NCI-H2171 (cell line): Measurements from ENCODE around the gene LEFTY1.

Experiments used
- DNase-seq: peaks from one replicate; lab custom pipeline; 2025; lab: John Stamatoyannopoulos, UW

LEFTY1 gene

DNA sequence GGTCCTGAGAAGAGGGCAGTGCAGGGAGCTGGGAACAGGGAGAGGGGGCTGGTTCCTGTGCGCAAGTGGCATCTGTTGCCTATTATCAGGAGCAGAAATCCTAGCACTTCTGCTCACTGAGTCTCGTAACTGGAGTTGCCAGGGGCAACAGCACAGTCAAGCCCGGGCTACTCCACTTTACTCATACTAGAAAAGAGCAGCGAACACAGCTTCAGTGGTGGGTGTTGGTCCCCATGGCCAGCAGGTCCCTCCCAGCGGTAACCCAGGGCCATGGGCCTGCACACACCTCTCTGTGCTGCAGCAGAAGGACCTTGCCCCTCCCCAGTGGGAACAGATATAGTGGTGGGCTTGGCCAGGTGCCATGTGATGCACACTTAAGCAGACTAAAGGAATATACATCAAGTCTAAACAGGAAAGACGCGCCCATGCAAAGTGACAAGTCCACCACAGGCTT is 26.6 kb upstream of the LEFTY1 start:
- peak; percentile 80 for DNase-seq

DNA sequence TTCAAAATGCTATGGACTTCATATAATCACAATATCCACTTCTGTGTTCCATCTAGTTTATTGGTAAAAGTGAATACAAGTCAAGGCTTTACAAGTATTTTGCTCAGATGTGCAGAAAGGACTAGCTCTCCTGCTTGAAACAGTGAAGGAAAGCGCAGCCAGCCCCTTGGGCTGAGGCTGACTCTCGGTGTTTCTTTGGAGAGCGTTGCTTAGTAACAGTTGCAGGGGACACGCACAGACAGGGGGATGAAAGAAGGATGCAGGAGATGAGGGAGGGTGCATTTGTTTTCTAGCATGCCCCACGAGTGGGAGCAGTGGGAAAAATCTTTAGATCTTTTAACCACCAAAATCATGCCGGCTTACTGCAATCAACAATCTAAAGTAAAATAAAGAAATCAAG is 26.0 kb upstream of the LEFTY1 start:
- DNase-seq, result peak; percentile 19

DNA sequence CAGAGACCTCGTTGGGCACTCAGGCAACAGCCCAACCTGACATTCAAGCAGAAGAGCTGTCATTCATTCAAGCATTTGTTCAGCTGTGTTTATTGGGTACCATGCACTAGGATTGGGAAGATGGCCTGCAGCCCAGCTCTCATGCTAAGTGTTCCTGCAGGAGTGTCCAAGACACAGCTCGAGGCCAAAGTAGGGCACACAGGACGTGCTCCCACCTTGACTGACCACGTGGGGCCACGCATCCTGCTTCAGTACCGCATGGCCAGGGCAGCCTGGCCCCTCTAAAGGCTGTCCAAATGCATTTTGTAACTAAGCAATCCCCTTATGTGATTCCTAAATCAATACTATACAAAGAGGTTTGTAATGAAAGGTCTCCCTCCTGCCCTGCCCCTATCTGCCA is 25.4 kb upstream of the LEFTY1 start:
- no peak for DNase-seq

DNA sequence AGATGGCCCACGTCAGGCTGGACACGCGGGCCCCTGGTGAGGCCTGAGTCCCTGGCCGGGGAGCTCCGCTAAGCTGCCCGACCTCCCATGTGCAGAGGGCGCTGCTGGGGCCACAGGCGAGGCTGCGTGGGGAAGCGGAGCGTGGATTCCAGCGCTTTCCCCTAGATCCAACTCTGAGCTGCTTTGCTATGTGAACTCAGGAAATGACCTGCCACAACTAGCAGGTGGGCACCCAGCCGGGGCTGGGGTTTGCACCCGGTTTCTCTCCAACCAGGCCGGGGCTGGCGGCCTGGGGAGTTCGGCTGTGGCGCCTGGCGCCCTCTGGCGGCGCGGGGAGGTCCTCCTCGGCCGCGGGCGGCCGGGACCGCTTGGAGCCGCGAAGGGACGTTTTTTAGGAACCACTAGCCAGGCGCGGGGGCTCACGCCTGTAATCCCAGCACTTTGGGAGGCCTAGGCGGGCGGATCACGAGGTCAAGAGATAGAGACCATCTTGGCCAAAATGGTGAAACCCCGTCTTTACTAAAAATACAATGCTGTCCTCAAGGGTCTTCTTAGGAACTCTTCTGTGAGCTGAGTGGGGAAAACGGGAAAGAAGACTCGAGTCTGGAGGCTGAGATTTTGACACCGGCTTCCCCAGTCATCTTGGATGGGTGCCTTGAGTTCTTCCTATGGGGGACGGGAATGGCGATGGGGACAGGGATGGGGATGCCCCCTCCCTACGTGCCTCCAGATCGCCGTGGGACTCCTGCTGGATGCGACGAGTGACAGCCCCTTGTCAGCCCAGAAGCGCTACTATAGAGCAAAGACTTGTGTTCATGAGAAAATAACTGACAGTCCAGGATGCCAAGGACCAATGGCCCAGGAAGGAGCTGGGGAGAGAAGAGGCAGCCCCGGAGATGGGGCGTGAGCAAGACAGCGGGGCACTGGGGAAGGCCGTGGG is 22.5 kb upstream of the LEFTY1 start:
- no peak for DNase-seq

DNA sequence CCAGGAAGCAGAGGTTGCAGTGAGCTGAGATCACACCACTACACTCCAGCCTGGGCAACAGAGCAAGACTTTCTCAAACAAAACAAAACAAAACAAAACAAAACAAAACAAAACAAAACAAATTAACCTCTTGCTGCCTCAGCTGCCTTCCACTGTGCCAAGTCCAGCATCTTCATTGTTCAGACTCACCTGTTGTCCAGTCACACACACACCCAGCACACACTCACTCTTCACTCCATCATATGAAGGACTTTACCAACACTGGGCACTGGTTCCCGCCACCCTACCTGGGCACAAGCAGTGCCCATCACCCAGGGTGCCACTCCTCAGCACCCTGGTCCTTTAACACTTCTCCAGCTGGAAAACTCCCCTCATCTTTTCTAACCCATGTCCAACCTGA is 20.5 kb upstream of the LEFTY1 start:
- no peak for DNase-seq

DNA sequence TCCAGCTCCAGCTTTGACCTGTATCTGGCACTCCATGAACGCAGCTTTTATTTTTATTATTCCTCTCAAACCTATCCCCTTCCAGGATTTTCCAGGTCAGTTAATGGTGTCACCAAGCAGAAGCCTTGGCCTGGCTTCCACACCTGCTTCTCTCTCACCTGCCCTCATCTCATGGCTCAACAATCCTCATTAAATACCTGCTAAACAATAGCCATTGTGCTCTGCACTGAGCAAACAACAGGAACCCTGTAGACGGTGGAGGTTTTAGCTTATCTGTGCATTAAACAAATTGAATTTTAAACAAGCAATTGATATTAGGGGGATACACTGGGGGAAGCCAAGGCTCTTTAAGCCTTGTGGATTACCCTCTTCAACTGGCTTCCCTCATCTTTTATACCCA is 19.8 kb upstream of the LEFTY1 start:
- DNase-seq, result no peak

DNA sequence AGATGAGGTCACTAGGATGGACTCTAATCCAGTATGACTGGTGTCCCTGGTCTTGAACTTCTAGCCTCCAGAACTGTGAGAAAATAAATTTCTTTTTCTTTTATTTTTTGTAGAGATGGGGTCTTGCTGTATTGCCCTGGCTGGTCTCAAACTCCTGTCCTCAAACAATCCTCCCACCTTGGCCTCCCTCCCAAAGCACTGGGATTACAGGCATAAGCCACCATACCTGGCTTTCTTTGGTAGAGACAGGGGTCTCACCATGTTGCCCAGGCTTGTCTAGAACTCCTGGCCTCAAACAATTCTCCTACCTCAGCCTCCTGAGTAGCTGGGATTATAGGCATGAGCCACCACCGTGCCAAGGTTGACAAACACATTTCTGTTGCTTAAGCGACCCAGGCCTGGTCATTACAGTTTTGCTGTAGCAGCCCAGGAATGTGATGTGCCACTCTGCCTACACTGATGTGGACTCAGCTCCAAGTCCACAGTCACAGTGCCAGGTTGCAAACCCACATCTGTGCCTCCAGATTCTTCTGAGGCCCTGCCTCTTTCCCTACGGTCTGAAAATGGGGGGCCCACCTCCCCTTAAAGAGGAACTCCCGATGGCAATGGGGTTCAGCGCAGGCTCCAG is 19.2 kb upstream of the LEFTY1 start:
- DNase-seq, result no peak

DNA sequence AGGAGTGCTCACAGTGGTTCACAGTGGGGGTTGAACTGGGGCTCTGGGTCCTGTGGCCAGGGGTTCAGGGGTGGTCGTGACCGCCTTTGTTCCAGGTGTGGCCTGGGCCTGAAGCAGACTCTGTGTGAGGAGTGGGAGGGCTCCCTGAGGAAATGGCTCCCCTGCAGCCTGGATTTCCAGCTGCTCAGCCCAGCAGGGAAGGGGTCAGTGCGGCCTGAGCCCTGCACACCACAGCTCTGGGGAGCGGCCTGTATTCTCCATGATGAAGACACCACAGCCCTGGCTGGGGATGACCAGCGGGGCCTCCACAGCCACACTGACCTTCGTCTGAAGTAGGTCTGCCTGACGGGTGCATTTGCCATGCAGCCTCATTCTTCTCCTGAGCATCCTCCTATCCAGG is 18.4 kb upstream of the LEFTY1 start:
- DNase-seq, result no peak

DNA sequence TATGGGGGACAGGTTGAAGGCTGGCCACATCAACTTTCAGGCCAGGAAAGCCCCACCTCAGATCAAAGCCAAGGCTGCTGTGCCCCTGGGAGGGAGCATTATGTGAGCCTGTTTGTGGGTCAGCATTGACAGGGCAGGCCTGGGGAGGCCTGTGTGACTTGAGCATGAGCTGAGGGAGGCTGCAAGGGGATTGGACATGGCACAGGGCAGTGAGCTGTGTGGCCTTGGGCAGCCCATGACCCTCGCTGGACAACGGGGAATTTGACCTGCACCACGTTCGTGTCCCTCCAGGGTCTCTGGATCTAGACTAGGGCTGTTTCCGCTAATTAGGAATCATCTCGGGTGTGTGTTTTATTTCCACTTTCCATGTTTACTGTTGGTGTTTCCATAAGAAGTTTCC is 17.5 kb upstream of the LEFTY1 start:
- no peak for DNase-seq

DNA sequence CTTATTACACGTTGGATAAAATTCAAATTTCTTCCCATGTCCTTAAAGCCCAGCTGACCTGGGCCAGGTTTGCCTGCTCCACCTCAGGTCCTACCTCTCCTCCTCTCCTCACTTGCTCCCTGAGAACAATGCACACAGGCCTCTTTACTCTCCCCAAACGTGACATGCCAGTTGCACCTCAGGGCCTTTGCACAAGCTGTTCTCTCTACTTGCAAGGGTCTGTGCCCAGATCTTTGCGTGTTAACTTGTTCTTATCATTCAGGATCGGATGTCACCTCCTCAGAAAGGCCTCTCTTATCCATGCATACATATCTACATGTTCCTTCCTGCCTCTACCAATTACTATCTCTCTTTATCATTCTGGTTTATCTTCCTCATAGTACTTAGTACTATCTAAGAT is 14.7 kb upstream of the LEFTY1 start:
- DNase-seq, result no peak

DNA sequence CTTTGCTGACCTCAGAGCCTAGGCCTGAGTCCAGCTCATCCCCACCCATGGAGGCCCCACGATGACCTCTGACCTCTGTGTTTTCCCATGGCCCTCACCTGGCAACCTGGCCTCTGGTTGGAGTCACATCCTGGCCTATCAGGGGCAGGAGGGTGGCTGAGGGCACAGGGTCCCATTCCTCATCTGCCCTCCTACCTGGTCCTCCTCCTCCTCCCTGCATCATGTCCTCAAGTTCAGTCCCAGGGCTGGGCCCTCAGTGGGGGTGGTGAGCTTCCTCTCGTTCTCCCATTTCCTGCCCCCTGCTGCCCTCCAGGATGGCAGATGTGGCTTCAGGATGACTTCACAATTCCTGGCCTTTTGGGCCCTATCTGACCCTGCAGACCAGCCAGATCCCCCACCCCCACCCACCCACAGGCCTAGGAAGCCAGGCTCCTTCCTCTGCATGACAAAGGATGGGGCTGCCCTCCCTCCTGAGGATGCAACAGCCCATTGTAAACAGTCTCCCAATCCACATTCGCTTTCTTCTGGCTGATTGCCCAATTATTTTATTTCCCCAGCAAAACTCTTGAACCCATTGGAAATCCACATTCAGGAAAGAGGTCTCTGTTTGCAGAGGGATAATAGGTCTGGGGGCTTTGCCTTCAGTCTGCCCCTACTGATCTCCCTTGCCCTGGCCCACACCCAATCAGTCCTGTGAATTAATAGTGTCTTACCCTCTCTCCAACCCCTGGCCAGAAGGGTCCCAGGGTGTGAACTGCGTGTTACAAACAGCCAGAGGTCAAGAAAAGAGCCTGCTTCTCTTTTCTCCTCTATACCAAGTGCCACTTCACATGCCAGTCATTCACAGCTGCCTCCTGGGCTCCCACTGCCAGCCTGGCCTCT is 10.3 kb upstream of the LEFTY1 start:
- no peak for DNase-seq

DNA sequence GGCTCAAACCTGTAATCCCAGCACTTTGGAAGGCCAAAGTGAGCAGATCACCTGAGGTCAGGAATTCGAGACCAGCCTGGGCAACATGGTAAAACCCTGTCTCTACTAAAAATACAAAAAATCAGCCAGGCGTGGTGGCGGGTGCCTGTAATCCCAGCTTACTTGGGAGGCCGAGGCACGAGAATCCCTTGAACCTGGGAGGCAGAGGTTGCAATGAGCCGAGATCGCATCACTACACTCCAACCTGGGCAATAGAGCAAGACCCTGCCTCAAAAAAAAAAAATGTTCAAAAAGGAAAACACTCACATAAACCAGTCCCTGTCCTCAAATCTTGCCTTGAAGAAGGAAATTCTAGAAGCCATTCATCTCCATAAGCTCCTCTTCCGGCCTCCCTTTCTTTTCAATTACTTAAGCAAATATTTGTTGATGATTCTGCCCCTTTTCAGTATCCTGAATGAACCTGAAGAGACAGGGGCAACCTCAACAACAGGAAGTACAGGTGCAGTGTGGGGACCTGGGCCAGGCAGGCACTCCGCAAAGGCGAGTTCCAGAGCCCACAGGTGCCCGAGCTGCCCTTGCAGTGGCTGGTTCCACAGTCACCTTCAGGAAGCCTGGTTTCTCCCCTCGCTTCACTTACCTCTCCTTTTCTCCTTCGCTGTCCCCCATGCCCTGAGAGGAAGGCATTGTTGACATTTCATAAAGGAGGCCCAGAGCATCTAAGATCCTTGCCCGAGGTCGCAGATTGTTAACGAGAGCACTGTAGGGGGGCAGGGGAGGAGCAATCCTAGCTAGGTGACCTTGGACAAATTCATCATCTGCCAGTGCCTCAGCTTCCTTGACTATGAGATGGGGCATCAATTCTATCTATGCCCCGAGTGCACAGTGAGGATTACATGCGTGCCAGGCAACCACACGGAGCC is 8.9 kb upstream of the LEFTY1 start:
- no peak for DNase-seq

DNA sequence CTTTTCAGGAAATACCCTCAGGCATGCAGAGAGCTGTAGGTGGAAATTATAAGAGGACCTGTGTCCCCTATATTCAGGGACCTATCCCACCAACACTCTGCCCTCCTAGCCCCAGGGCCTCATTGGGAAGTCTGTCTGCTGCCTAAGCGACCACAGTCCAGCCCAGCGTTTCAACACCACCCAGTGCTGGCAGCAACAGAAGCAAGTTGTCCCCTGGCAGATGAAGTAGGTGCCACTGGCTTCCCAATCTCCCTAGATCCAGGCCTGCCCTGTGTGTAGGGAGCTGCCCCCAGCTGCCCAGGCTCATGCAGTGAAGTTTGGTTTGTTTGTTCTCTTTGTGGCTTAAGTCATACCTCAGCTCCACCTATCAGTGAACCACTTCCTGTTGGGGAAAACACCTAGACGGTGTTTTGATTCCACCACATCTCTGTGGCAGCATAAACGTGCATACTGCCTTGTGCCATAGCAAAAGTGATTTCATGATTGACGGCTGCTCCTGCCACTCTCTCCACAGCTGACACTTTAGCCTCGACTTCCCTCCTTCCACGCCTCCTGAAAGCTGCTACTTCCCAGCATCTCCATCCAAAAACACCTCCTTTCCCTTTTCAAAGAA is 8.1 kb upstream of the LEFTY1 start:
- DNase-seq, result no peak

DNA sequence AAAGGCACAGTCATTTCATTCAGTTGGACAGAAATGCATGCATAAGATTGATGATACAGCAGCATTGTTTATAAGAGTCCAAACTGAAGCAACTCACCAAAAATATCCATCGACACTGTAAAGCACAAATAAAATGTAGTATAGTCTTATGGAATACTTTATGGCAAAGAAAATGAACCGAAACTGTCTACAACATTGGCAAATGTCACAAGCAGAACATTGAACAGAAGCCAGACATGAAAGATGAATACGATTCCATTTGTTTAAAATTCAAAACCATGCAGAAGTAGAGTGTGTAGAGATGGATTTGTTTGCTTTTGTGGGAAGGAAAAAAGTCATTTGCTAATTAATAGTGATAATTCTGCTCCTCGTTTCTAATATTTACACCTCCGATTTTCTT is 7.5 kb upstream of the LEFTY1 start:
- DNase-seq, result no peak

DNA sequence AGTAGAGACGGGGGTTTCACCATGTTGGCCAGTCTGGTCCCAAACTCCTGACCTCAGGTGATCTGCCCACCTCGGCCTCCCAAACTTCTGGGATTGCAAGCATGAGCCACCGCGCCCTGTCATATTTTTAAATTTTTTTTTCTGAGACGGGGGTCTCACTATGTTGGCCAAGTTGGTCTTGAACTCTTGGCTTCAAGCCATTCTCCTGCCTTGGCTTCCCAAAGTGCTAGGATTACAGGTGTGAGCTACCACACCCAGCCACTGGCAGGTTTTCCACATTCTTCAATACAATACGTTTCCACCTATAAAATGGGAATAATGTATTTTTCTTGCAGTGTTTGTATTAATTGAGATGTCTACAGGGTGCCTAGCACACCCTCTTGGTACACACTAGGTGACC is 3.4 kb upstream of the LEFTY1 start:
- DNase-seq, result no peak

DNA sequence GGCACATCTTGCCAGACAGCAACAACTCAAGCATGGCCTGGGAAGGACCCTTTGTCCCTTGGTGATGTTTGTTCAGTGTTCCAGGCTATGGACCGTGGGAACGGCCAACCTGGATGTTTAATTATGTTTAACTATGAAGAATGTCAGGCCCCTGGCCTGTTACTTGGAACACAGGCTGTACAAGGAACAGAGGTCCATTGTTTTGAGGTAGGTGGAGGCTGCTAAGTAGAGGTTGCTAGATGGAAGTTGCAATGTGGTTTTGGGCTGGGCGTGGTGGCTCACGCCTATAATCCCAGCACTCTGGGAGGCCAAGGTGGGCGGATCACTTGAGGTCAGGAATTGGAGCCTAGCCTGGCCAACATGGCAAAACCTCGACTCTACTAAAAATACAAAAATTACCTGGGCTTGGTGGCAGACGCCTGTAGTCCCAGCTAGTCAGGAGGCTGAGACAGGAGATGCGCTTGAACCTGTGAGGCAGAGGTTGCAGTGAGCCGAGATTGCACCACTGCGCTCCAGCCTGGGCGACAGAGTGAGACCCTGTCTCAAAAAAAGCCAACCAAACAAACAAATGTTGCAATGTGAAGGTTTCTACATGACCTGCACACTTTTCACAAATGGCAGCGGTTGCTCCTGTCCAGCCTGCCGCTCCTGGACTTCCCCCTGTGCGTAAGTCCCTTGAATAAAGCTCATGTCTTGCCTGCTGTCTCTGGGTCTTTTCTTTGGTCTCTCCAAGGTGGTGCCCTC is 2.5 kb upstream of the LEFTY1 start:
- no peak for DNase-seq

DNA sequence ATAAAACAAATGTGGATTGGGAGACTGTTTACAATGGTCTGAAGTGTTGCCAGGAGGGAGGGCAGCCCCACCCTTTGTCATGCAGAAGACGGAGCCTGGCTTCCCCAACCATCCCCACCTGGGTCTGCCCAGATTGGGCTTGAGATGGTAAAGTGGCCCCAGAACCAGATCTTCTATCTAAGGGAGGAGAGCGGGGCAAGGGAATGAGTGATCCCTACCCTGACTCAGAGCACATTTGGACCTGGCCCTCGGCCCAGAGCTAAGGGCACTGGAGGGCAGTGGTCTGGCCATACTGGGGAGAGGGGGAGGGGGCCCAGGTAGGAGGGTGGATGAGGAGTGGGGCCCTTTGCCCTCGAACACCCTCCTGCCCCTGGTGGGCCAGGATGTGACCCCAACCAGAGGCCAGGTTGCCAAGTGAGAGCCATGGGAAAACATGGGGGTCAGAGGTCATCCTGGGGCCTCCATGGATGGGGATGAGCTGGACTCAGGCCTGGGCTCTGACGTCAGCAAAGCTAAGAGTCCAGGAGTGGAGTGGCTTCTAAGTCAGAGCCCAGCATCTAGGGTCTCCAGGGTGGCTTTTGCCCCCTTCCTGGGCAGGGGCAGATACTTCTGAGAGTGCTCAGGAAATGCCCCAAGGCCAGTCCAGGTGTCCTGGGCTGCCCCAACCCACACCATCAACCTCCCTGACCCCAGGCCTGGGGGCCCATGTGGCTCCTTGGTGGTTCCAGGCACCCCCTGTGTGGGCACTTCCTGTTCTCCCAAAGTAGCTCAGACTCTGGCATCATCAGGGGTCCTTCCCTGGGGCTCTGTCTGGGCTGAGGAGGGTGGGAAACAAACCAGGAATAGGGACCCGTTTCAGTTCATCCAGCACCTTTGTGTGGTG is 1.6 kb upstream of the LEFTY1 start:
- no peak for DNase-seq

DNA sequence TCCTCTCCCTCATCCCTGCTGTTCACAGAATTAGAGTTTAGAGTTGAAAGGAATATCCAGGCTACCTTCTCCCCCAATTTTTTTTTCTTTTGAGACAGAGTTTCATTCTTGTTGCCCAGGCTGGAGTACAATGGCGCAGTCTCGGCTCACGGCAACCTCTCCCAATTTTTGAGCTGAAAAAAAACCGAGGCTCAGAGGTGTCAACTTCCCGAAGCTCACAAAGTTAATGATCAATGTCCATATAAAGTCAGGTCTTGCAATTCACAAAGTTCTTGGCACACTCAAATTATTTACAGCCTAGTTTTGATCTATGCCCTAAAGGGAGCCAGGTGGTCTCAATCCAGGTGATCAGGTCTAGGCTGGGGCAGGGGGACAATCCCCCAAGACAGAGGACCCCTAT is 797 bp upstream of the LEFTY1 start:
- DNase-seq, result no peak

DNA sequence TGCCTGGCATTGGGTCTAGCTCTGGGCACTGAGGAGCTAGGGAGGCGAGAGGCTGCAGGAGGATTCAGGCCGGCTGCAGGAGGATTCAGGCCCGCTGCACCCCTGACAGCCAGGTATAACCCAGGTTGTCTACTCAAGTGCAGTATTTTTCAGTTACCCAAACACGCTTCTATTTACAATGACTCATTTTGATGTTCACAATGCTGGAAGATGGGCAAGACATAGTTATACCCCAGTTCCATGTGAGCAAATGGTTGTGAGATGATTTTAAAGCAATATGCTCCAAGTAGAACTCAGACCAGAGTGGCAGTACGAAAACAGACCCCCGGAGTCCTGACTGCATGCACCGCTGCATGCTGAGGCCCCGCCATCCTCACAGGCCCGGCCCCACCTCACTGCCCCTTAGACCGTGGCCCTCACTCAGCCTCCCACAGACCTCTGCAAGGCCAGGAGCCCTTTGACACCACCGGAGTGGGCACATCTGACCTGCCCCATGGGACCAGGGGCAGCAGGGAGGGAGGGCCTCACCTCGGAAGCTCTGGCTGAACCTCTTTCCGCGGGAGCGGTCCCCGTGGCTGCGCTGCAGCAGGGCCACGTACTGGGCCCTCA is 553 bp downstream of the LEFTY1 start:
- DNase-seq, result no peak
